ENCODE results near the gene UQCRHL. TPM values are rescaled to one million over a fixed set of nuclear protein-coding genes. Genes with fewer than 3 reads are reported as not detected.

The UQCRHL gene
- total and polyA plus RNA-seq, 2 donors (not counting 1 experiment from before 2014, with no cell fraction given): 0.98 to 1.8 TPM

GRCh38 chr1:15826810-15827507 lies 19.5 kb upstream of the UQCRHL start:
- H3K9me3 ChIP-seq (ENCODE audit: control extremely low read depth in 1 of 3, control insufficient read depth in 2 of 3, insufficient read depth in 1 of 3, low read length in 2 of 3): no peaks in the 10 kb centered on the region
- H3K79me2 ChIP-seq (ENCODE audit: control insufficient read depth, insufficient read depth, low read length): peaks cover 11% of the 10 kb centered on the region
- peaks cover 48% of the 10 kb centered on the region for H3K4me1 Mint-ChIP-seq
- no peak overlapping the region for H3K9ac ChIP-seq (ENCODE audit: low read length)
- no peak for ATAC-seq (ENCODE audit: low read depth)
- no peaks in the 10 kb centered on the region for H3K27me3 Mint-ChIP-seq
- intact Hi-C loops (cut with micrococcal nuclease): no loop called here
- WGBS (ENCODE audit: insufficient coverage): 90% methylated on average over 3 of the region's 6 CpGs
- no peak overlapping the region for H3K4me2 ChIP-seq (replicated peaks; ENCODE audit: low read depth, low read length, poor library complexity, severe bottlenecking)
- CTCF ChIA-PET: interaction anchor here (3.5 kb wide), 1 partner anchor 11 kb away, joined by 23 read pairs; no protein-coding TSS in a partner anchor
- H3K9me3 Mint-ChIP-seq (ENCODE audit: insufficient read depth): no peaks in the 10 kb centered on the region
- no peak overlapping the region for H3K4me3 Mint-ChIP-seq
- peaks cover 27 to 44% of the 10 kb centered on the region in 2 donors for H3K4me1 ChIP-seq (ENCODE audit: control insufficient read depth in 2 of 2, insufficient read depth in 2 of 2, low read length in 2 of 2)
- no peak overlapping the region for H3K4me3 ChIP-seq (ENCODE audit: control extremely low read depth in 1 of 5, extremely low read depth in 1 of 5, insufficient read depth in 1 of 5, low read depth in 2 of 5, low read length in 4 of 5)
- POLR2A ChIA-PET: no interaction called here
- H3K27ac Mint-ChIP-seq: peak overlapping the region; percentile 17
- TF ChIP-seq CTCF (IDR thresholded peaks at IDR 0.05) (no peak), EZH2 (IDR thresholded peaks at IDR 0.05; ENCODE audit: borderline replicate concordance, insufficient read depth, low read depth, low read length, poor library complexity, severe bottlenecking) (no peak)
- no peaks in the 10 kb centered on the region for H4K20me1 ChIP-seq (ENCODE audit: control insufficient read depth, insufficient read depth, low read length, poor library complexity, severe bottlenecking)
- no peak for DNase-seq
- no peak overlapping the region for H2AFZ ChIP-seq (ENCODE audit: insufficient read depth, low read depth, low read length, poor library complexity, severe bottlenecking)
- no peak overlapping the region for H3K27ac ChIP-seq (ENCODE audit: low read length in 2 of 2)
- H3K36me3 ChIP-seq (replicated peaks in 1 of 2; ENCODE audit: control extremely low read depth in 1 of 2, control insufficient read depth in 1 of 2, extremely low read depth in 1 of 2, insufficient read depth in 2 of 2, low read length in 1 of 2): no peaks in the 10 kb centered on the region
- no peaks in the 10 kb centered on the region for H3K27me3 ChIP-seq (replicated peaks in 1 of 4; ENCODE audit: control extremely low read depth in 1 of 4, control insufficient read depth in 3 of 4, insufficient read depth in 4 of 4, low read length in 3 of 4)

GRCh38 chr1:15825800-15826199 lies 18.4 kb upstream of the UQCRHL start:
- no peaks in the 10 kb centered on the region for H3K9me3 ChIP-seq (ENCODE audit: control extremely low read depth in 1 of 3, control insufficient read depth in 2 of 3, insufficient read depth in 1 of 3, low read length in 2 of 3)
- intact Hi-C loops (cut with micrococcal nuclease): no loop called here
- no peak overlapping the region for H3K27ac ChIP-seq (ENCODE audit: low read length in 2 of 2)
- H3K27me3 ChIP-seq (replicated peaks in 1 of 4; ENCODE audit: control extremely low read depth in 1 of 4, control insufficient read depth in 3 of 4, insufficient read depth in 4 of 4, low read length in 3 of 4): no peaks in the 10 kb centered on the region
- H3K4me2 ChIP-seq (replicated peaks; ENCODE audit: low read depth, low read length, poor library complexity, severe bottlenecking): no peak overlapping the region
- no peaks in the 10 kb centered on the region for H3K9me3 Mint-ChIP-seq (ENCODE audit: insufficient read depth)
- peaks cover 39% of the 10 kb centered on the region for H3K4me1 Mint-ChIP-seq
- no peak overlapping the region for H2AFZ ChIP-seq (ENCODE audit: insufficient read depth, low read depth, low read length, poor library complexity, severe bottlenecking)
- peaks cover 19 to 33% of the 10 kb centered on the region in 2 donors for H3K4me1 ChIP-seq (ENCODE audit: control insufficient read depth in 2 of 2, insufficient read depth in 2 of 2, low read length in 2 of 2)
- no peak for ATAC-seq (ENCODE audit: low read depth)
- H3K36me3 ChIP-seq (replicated peaks in 1 of 2; ENCODE audit: control extremely low read depth in 1 of 2, control insufficient read depth in 1 of 2, extremely low read depth in 1 of 2, insufficient read depth in 2 of 2, low read length in 1 of 2): no peaks in the 10 kb centered on the region
- ChIA-PET POLR2A (interaction anchor here (0.6 to 1.6 kb wide), 5 partner anchors 8 to 98 kb away, joined by 3 to 8 read pairs (median 4); no protein-coding TSS in a partner anchor), CTCF (interaction anchor here (0.6 to 3.5 kb wide), 4 partner anchors 7 to 184 kb away, joined by 3 to 23 read pairs (median 4); no protein-coding TSS in a partner anchor)
- H3K9ac ChIP-seq (ENCODE audit: low read length): no peak overlapping the region
- no peak overlapping the region for H3K4me3 ChIP-seq (ENCODE audit: control extremely low read depth in 1 of 5, extremely low read depth in 1 of 5, insufficient read depth in 1 of 5, low read depth in 2 of 5, low read length in 4 of 5)
- H3K4me3 Mint-ChIP-seq: no peak overlapping the region
- H3K79me2 ChIP-seq (ENCODE audit: control insufficient read depth, insufficient read depth, low read length): peaks cover 4% of the 10 kb centered on the region
- no peak for DNase-seq
- H3K27ac Mint-ChIP-seq: peak overlapping the region; percentile 39
- TF ChIP-seq CTCF (IDR thresholded peaks at IDR 0.05) (no peak), EZH2 (IDR thresholded peaks at IDR 0.05; ENCODE audit: borderline replicate concordance, insufficient read depth, low read depth, low read length, poor library complexity, severe bottlenecking) (no peak)
- H4K20me1 ChIP-seq (ENCODE audit: control insufficient read depth, insufficient read depth, low read length, poor library complexity, severe bottlenecking): no peaks in the 10 kb centered on the region
- H3K27me3 Mint-ChIP-seq: no peaks in the 10 kb centered on the region
